Prostate gland (tissue), 2 donors: ENCODE data around the gene SLC13A4. TPM values are rescaled to one million over a fixed set of nuclear protein-coding genes. Genes with fewer than 3 reads are reported as not detected.
A peak's percentile ranks its signal among the peaks of the same experiment; 100 is the strongest.

Experiments
- DNase-seq: peaks from one replicate; pipeline ENCODE4 v3.0.0-alpha.2; 2019; ENCODE audit warnings: low spot score
- H3K27ac ChIP-seq, 2 donors: fragments of 200-600 bp; sonication (generic); 2 replicates each; pipeline ENCODE4 v1.5.1; 2017 to 2019
- H3K27me3 ChIP-seq: fragments of 200-600 bp; sonication (generic); replicated peaks from 2 replicates; pipeline ENCODE4 v1.5.1; 2019; ENCODE audit not compliant: insufficient read depth
- H3K36me3 ChIP-seq, 2 donors: fragments of 200-600 bp; sonication (generic); 1 replicate in 1 of 2; 2 replicates in 1 of 2; pipeline versions ENCODE4 v1.5.1 to v1.8.1; 2017 to 2019
- H3K4me1 ChIP-seq: fragments of 200-600 bp; sonication (generic); replicated peaks from 2 replicates; pipeline ENCODE4 v1.5.1; 2019
- H3K4me3 ChIP-seq, 2 donors: fragments of 200-600 bp; sonication (generic); 2 replicates each; pipeline ENCODE4 v1.5.1; 2017 to 2019
- H3K9me3 ChIP-seq: fragments of 200-600 bp; sonication (generic); 2 replicates; pipeline ENCODE4 v1.5.1; 2017
- CTCF ChIP-seq, 4 experiments: fragments of 200-600 bp in 2 of 4; fragments of 450-650 bp in 2 of 4; sonication (generic) in 2 of 4; IDR thresholded peaks; 1 replicate in 3 of 4; 2 replicates in 1 of 4; pipeline ENCODE4 v1.5.1; 2016 to 2019; ENCODE audit warnings: antibody characterized with exemption in 4 of 4, mild to moderate bottlenecking in 2 of 4, moderate library complexity in 2 of 4
- POLR2A ChIP-seq: fragments of 450-650 bp; IDR thresholded peaks from one replicate; pipeline ENCODE4 v1.6.1; 2016; ENCODE audit warnings: antibody characterized with exemption, mild to moderate bottlenecking
- POLR2AphosphoS5 ChIP-seq: sonication (generic); formaldehyde crosslinking; IDR thresholded peaks from one replicate; pipeline ENCODE4 v1.6.1; 2017; ENCODE audit warnings: antibody characterized with exemption
- WGBS: methylation state at CpG from one replicate; pipeline ENCODE4 v1.1.5; 2018; 5-methylcytosine and 5-hydroxymethylcytosine counted together
- intact Hi-C: fragments of 100-400 bp; cut with DNase I; formaldehyde crosslinking; loops from one replicate; pipeline ENCODE4 v1.14.2; 2022
- total RNA-seq, 2 donors: library from RNA; depleted of rRNA; stranded (reverse); fragments of >200 nt; gene quantifications; one replicate each; pipeline ENCODE4 v1.1.0, GENCODE V29; 2016

The SLC13A4 gene
- total RNA-seq, 2 donors from 2014 or later, result 9.4 TPM; not detected in 1

- WGBS, result 86% methylated on average over 3 of the region's 3 CpGs
- no peaks in the 10 kb centered on the region for H3K9me3 ChIP-seq
- no peak overlapping the region for H3K4me3 ChIP-seq
- no peaks in the 10 kb centered on the region for H3K27me3 ChIP-seq
- H3K27ac ChIP-seq, result no peak overlapping the region
- TF ChIP-seq POLR2AphosphoS5 (no peak), CTCF (IDR thresholded peaks at IDR 0.05) (no peak), POLR2A (no peak)
- intact Hi-C loops, result loop anchor here (5.0 kb wide), 2 partner anchors 313 to 343 kb away; partner anchors contain the start of gene MTPN
- no peaks in the 10 kb centered on the region for H3K36me3 ChIP-seq
- no peaks in the 10 kb centered on the region for H3K4me1 ChIP-seq
- DNase-seq, result no peak
These were observed 63.9 kb downstream of the SLC13A4 start for GRCh38 chr7:135664046-135664589.

- Histone ChIP-seq H3K27ac (peak within 1 kb of the TSS; percentile 76 to 85), H3K4me3 (peak within 1 kb of the TSS; percentile 68 to 93), H3K4me1 (no peaks in the 10 kb centered on the region), H3K36me3 (no peaks in the 10 kb centered on the region), H3K27me3 (no peaks in the 10 kb centered on the region), H3K9me3 (no peaks in the 10 kb centered on the region)
- intact Hi-C loops, result loop anchor here (5.0 kb wide), 2 partner anchors 315 to 345 kb away; partner anchors contain the start of gene MTPN
- WGBS, result under 1% methylated on average over 33 of the region's 60 CpGs
- TF ChIP-seq POLR2A (peak; percentile 80), POLR2AphosphoS5 (peak; percentile 93), CTCF (IDR thresholded peaks at IDR 0.05) (peak in 2 of 4 experiments; percentile 87 to 97)
- DNase-seq, result peak; percentile 94
These were observed 65.4 kb downstream of the SLC13A4 start, which contains the start of gene STMP1 for GRCh38 chr7:135662373-135663114. TSS of gene STMP1 (plus strand) at chr7:135662514.

DNA sequence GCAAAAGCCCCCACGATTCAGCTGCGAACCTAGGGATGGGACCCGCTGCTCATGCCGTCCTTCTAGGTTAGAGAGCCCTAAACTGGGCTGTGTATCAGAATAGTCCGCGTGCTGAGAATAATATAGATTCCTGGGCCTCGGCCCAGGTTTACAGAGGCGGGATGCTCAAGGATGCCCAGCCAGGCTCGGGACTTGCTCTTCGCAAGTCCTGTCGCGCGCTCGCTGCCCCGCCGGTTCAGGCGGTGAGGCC lies 65.9 kb downstream of the SLC13A4 start:
- intact Hi-C loops, result loop anchor here (5.0 kb wide), 2 partner anchors 315 to 345 kb away; partner anchors contain the start of gene MTPN
- DNase-seq, result no peak
- Histone ChIP-seq H3K4me3 (peak overlapping the region; percentile 68 to 93), H3K36me3 (no peaks in the 10 kb centered on the region), H3K27me3 (no peaks in the 10 kb centered on the region), H3K4me1 (no peaks in the 10 kb centered on the region), H3K9me3 (no peaks in the 10 kb centered on the region), H3K27ac (peak overlapping the region; percentile 76 to 85)
- WGBS, result 12% methylated on average over 17 of the region's 17 CpGs
- TF ChIP-seq CTCF (IDR thresholded peaks at IDR 0.05), result peak in 2 of 4 experiments; percentile 54 to 97
- TF ChIP-seq POLR2A, result no peak
- TF ChIP-seq POLR2AphosphoS5, result no peak

GRCh38 chr7:135661311-135662122 lies 66.5 kb downstream of the SLC13A4 start:
- intact Hi-C loops, result loop anchor here (5.0 kb wide), 2 partner anchors 316 to 346 kb away; partner anchors contain the start of gene MTPN
- DNase-seq, result no peak
- TF ChIP-seq POLR2A (no peak), POLR2AphosphoS5 (no peak), CTCF (IDR thresholded peaks at IDR 0.05) (no peak)
- Histone ChIP-seq H3K4me1 (no peaks in the 10 kb centered on the region), H3K27me3 (no peaks in the 10 kb centered on the region), H3K9me3 (no peaks in the 10 kb centered on the region), H3K4me3 (peak overlapping the region; percentile 68 to 93), H3K36me3 (no peaks in the 10 kb centered on the region), H3K27ac (peak overlapping the region; percentile 76 to 85)
- 69% methylated on average over 14 of the region's 14 CpGs for WGBS
